ENCODE data around the gene ZNF668. TPM values are rescaled to one million over a fixed set of nuclear protein-coding genes. Genes with fewer than 3 reads are reported as not detected.

ZNF668 gene
- total RNA-seq, 1 donor, result 14.5 TPM

DNA sequence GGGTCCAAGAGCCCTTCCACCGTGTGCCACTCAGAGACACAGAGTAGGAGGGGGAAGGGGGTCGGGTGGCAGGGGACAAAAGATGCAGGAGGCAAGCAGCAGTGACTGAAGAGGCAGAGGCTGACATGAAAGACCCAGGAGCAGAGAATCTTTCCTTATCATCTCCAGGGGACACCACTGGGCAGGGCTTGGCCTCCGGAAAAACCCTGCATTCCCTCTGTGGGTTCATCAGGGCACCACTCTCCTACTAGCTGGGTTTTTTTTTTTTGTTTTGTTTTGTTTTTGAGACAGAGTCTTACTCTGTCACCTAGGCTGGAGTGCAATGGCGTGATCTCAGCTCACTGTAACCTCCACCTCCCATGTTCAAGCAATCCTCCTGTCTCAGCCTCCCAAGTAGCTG lies 42.8 kb downstream of the ZNF668 start:
- H3K27ac ChIP-seq (ENCODE audit: low read depth, low read length), result no peak overlapping the region

DNA sequence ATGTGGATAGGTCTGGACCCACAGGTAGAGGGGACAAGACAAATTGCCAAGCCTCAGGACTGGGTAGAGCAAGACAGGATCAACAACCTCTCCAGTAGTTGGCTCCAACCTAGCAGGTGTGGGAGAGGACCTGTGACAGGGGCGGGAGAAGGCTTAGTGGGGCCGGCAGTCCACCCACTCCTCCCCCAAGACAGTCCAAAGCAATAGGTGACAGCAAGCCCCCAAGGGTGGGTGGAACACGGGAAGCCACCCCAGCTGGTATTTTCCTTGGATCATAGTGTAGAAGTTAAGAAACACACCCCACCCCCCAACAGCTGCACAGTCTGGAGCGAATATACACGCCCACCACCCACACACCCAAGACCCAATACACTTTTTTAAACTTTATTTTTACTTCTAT lies 44.8 kb downstream of the ZNF668 start:
- Histone ChIP-seq H3K9me3 (ENCODE audit: low read depth, low read length) (no peaks in the 10 kb centered on the region), H2AFZ (ENCODE audit: low read length) (no peak overlapping the region), H3K4me1 (ENCODE audit: insufficient read depth, low read length) (peaks cover 10% of the 10 kb centered on the region), H3K4me3 (ENCODE audit: insufficient read depth, low read length) (no peak overlapping the region), H3K36me3 (ENCODE audit: insufficient read depth, low read length) (no peaks in the 10 kb centered on the region), H3K4me2 (ENCODE audit: insufficient read depth, low read length) (no peak overlapping the region), H3K79me2 (ENCODE audit: insufficient read depth, low read length) (peaks cover 7% of the 10 kb centered on the region), H3K27me3 (ENCODE audit: insufficient read depth, low read length) (no peaks in the 10 kb centered on the region), H4K20me1 (ENCODE audit: insufficient read depth, low read length) (peaks cover 1% of the 10 kb centered on the region), H3K27ac (ENCODE audit: low read depth, low read length) (no peak overlapping the region)
- TF ChIP-seq, protein P1, sequence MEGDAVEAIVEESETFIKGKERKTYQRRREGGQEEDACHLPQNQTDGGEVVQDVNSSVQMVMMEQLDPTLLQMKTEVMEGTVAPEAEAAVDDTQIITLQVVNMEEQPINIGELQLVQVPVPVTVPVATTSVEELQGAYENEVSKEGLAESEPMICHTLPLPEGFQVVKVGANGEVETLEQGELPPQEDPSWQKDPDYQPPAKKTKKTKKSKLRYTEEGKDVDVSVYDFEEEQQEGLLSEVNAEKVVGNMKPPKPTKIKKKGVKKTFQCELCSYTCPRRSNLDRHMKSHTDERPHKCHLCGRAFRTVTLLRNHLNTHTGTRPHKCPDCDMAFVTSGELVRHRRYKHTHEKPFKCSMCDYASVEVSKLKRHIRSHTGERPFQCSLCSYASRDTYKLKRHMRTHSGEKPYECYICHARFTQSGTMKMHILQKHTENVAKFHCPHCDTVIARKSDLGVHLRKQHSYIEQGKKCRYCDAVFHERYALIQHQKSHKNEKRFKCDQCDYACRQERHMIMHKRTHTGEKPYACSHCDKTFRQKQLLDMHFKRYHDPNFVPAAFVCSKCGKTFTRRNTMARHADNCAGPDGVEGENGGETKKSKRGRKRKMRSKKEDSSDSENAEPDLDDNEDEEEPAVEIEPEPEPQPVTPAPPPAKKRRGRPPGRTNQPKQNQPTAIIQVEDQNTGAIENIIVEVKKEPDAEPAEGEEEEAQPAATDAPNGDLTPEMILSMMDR (IDR thresholded peaks at IDR 0.05; ENCODE audit: extremely low read depth, low read depth, low read length), result no peak
- DNase-seq (ENCODE audit: insufficient read length, low spot score, missing footprints), result no peak

More for the DNA sequence above, 42.8 kb downstream of the ZNF668 start:
- no peak for DNase-seq (ENCODE audit: insufficient read length, low spot score, missing footprints)
- H3K4me2 ChIP-seq (ENCODE audit: insufficient read depth, low read length), result no peak overlapping the region
- no peak overlapping the region for H3K4me3 ChIP-seq (ENCODE audit: insufficient read depth, low read length)
- peaks cover 11% of the 10 kb centered on the region for H4K20me1 ChIP-seq (ENCODE audit: insufficient read depth, low read length)
- peaks cover 19% of the 10 kb centered on the region for H3K36me3 ChIP-seq (ENCODE audit: insufficient read depth, low read length)
- H3K9me3 ChIP-seq (ENCODE audit: low read depth, low read length), result no peaks in the 10 kb centered on the region
- peaks cover 24% of the 10 kb centered on the region for H3K79me2 ChIP-seq (ENCODE audit: insufficient read depth, low read length)
- H3K27me3 ChIP-seq (ENCODE audit: insufficient read depth, low read length), result no peaks in the 10 kb centered on the region
- no peak overlapping the region for H2AFZ ChIP-seq (ENCODE audit: low read length)
- peaks cover 16% of the 10 kb centered on the region for H3K4me1 ChIP-seq (ENCODE audit: insufficient read depth, low read length)
- TF ChIP-seq, protein P1 (IDR thresholded peaks at IDR 0.05; ENCODE audit: extremely low read depth, low read depth, low read length), result no peak

DNA sequence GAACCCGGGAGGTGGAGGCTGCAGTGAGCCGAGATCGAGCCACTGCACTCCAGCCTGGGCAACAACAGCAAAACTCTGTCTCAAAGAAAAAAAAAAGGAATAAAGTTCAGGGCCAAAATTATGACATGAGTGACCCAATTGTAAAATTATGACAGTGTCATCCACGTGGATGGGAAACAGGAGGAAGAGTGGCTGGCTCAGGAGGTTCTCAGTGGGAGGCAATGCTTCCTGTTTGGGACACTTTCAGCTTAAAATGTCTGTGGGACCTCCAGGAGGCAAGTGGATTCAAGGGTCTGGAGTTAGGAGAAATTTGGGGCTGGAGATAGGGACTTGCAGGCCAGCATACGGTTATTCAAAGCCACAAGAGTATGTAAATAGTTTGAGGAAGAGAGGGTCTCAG lies 48.7 kb downstream of the ZNF668 start:
- Histone ChIP-seq H3K4me1 (ENCODE audit: insufficient read depth, low read length) (no peaks in the 10 kb centered on the region), H3K9me3 (ENCODE audit: low read depth, low read length) (no peaks in the 10 kb centered on the region), H2AFZ (ENCODE audit: low read length) (peak overlapping the region; percentile 57), H3K4me2 (ENCODE audit: insufficient read depth, low read length) (no peak overlapping the region), H3K36me3 (ENCODE audit: insufficient read depth, low read length) (no peaks in the 10 kb centered on the region), H4K20me1 (ENCODE audit: insufficient read depth, low read length) (no peaks in the 10 kb centered on the region), H3K4me3 (ENCODE audit: insufficient read depth, low read length) (no peak overlapping the region), H3K27me3 (ENCODE audit: insufficient read depth, low read length) (no peaks in the 10 kb centered on the region), H3K27ac (ENCODE audit: low read depth, low read length) (no peak overlapping the region), H3K79me2 (ENCODE audit: insufficient read depth, low read length) (no peaks in the 10 kb centered on the region)
- no peak for DNase-seq (ENCODE audit: insufficient read length, low spot score, missing footprints)
- TF ChIP-seq, protein P1 (IDR thresholded peaks at IDR 0.05; ENCODE audit: extremely low read depth, low read depth, low read length), result no peak

DNA sequence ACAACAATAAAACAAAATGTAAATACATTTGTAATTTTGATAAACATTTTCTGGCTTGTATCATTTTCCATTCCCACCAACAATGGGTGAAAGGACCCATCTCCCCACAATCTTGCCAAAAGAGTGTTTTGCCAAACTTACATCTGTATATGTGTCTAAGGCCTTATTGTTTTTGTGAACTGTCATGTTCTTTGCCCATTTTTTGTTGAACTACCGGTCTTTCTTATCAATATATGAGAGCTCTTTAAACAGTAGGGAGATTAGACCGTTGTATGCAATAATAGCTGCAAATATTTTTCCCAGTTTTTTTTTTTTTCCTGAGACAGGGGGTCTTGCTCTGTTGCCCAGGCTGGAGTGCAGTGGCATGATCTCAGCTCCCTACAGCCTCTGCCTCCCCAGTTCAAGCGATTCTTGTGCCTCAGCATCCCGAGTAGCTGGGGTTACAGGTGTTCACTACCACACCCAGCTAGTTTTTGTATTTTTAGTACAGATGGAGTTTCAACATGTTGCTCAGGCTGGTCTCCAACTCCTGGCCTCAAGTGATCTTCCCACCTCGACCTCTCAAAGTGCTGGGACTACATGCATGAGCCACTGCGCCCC lies 50.3 kb downstream of the ZNF668 start:
- Histone ChIP-seq H3K9me3 (ENCODE audit: low read depth, low read length) (no peaks in the 10 kb centered on the region), H3K27me3 (ENCODE audit: insufficient read depth, low read length) (no peaks in the 10 kb centered on the region), H3K4me1 (ENCODE audit: insufficient read depth, low read length) (no peaks in the 10 kb centered on the region), H3K4me2 (ENCODE audit: insufficient read depth, low read length) (no peak overlapping the region), H3K4me3 (ENCODE audit: insufficient read depth, low read length) (no peak overlapping the region), H2AFZ (ENCODE audit: low read length) (no peak overlapping the region), H3K79me2 (ENCODE audit: insufficient read depth, low read length) (no peaks in the 10 kb centered on the region), H3K27ac (ENCODE audit: low read depth, low read length) (no peak overlapping the region), H4K20me1 (ENCODE audit: insufficient read depth, low read length) (no peaks in the 10 kb centered on the region), H3K36me3 (ENCODE audit: insufficient read depth, low read length) (no peaks in the 10 kb centered on the region)
- TF ChIP-seq, protein P1 (IDR thresholded peaks at IDR 0.05; ENCODE audit: extremely low read depth, low read depth, low read length), result no peak
- no peak for DNase-seq (ENCODE audit: insufficient read length, low spot score, missing footprints)

Measured in osteoblast (primary cell).